Ovary (tissue), 9 donors: Measurements from ENCODE around the gene ANXA6. TPM values are rescaled to one million over a fixed set of nuclear protein-coding genes. Genes with fewer than 3 reads are reported as not detected.
A peak's percentile ranks its signal among the peaks of the same experiment; 100 is the strongest.

Experiments
- DNase-seq, 5 donors: peaks; one replicate each; pipeline ENCODE4 v3.0.0-alpha.2; 2019 to 2020
- H3K27ac ChIP-seq, 2 donors: fragments of 200-600 bp; one replicate each; pipeline versions ENCODE4 v1.5.1 to v1.8.0; 2019 to 2022
- H3K27me3 ChIP-seq: fragments of 200-600 bp; one replicate; pipeline ENCODE4 v1.8.0; 2022
- H3K36me3 ChIP-seq: fragments of 200-600 bp; sonication (generic); one replicate; pipeline ENCODE4 v1.5.1; 2019
- H3K4me1 ChIP-seq: one replicate; pipeline ENCODE4 v1.8.1; 2013; ENCODE audit warnings: mild to moderate bottlenecking, moderate library complexity; ENCODE audit not compliant: insufficient read depth
- H3K4me3 ChIP-seq: fragments of 200-600 bp; sonication (generic); one replicate; pipeline ENCODE4 v1.5.1; 2017
- H3K9me3 ChIP-seq, 2 donors: fragments of 200-600 bp in 1 of 2; sonication (generic) in 1 of 2; one replicate each; pipeline versions ENCODE4 v1.5.1 to v1.8.1; 2013 to 2019; ENCODE audit warnings: mild to moderate bottlenecking in 1 of 2, moderate library complexity in 1 of 2
- EP300 ChIP-seq: sonication (generic); formaldehyde crosslinking; IDR thresholded peaks from one replicate; pipeline ENCODE4 v1.6.1; 2017; ENCODE audit warnings: antibody characterized with exemption
- POLR2A ChIP-seq: fragments of 450-650 bp; IDR thresholded peaks from one replicate; pipeline ENCODE4 v1.6.1; 2017; ENCODE audit warnings: antibody characterized with exemption, mild to moderate bottlenecking, moderate library complexity
- WGBS, 3 donors: extraction: QIAGEN DNeasy Blood & Tissue Kit in 1 of 3; methylation state at CpG; one replicate each; pipeline versions ENCODE4 v1.1.5 to v1.1.7; 2013 to 2017; 5-methylcytosine and 5-hydroxymethylcytosine counted together
- intact Hi-C, 4 donors: fragments of 100-400 bp; cut with DNase I; formaldehyde crosslinking; loops; one replicate each; pipeline versions ENCODE4 v1.11.0 to v1.15.1; 2022 to 2023
- polyA plus RNA-seq, 2 donors: library from polyadenylated mRNA; stranded (reverse); fragments of 200-250 nt in 1 of 2; fragments of 350-450 nt in 1 of 2; fragmentation: Illumina TruSeq in 1 of 2; extraction: RNeasy Lipid Tissue Mini Kit (QIAGEN cat#74804) in 1 of 2; gene quantifications; one replicate each; pipeline ENCODE4 v1.2.3, GENCODE V29; 2013 to 2014
- total RNA-seq, 7 donors: library from RNA; depleted of rRNA in 2 of 7; stranded (reverse); fragments of >200 nt in 2 of 7; fragmentation: NEBNext Ultra II Directional in 3 of 7; extraction: Animal tissue kit (Norgen Biotek cat#: 25700) in 3 of 7; gene quantifications; one replicate each; pipeline versions ENCODE4 v1.1.0 to v1.2.4, GENCODE V29; 2016 to 2023
- TF ChIP-seq, protein P1 (sequence below), 3 donors: fragments of 450-650 bp in 2 of 3; fragments of 200-600 bp in 1 of 3; IDR thresholded peaks; one replicate each; pipeline versions ENCODE4 v1.5.1 to v1.8.0; 2016 to 2022; ENCODE audit warnings: antibody characterized with exemption in 3 of 3, mild to moderate bottlenecking in 1 of 3
- donor health status: DM: no; HTN: no; CAD: no; lungs with moderate emphysema.
- donor health status: DM: no; HTN: no; CAD: no.
- donor health status: Bipolar disorder and iron deficiency.
- donor health status: DM: yes; HTN: yes; CAD: no.
- donor health status: DM: no; HTN: no; CAD: no.
- donor health status: DM: yes; HTN: yes; CAD: no.

Gene ANXA6
- total and polyA plus RNA-seq, 9 donors, result 117 to 541 (median 225) TPM

DNA sequence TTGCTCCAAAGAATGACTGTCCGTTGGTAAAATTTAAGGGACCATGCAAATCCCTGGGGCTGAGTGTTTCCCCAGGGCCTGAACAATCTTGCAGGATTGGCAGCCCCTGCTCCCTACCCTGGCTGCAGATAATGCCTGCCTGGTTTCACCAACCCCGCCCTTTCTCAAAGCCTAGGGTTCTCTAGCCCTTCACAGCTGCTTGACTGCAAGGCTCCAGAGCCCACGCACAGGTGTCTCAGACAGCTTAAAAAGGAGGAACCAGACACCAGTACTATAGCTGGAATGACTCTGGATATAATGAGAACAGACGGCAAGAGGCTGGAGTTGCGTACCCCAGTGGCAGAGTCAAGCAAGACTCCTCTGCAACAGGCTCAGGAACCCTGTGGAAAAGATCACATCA lies 51.5 kb downstream of the ANXA6 start:
- intact Hi-C loops, result loop anchor here in 3 of 4 donors (2.0 to 10.0 kb wide), 4 partner anchors 34 to 101 kb away; no protein-coding TSS in a partner anchor
- H3K27ac ChIP-seq, result no peak overlapping the region
- no peak for DNase-seq
- peaks cover 20% of the 10 kb centered on the region for H3K4me1 ChIP-seq
- H3K9me3 ChIP-seq, result no peaks in the 10 kb centered on the region
- WGBS, 3 donors, result 81 to 93% (median 82%) methylated on average over 5 of the region's 5 CpGs
- H3K27me3 ChIP-seq, result no peaks in the 10 kb centered on the region
- TF ChIP-seq EP300 (no peak), POLR2A (no peak)
- TF ChIP-seq, protein P1, sequence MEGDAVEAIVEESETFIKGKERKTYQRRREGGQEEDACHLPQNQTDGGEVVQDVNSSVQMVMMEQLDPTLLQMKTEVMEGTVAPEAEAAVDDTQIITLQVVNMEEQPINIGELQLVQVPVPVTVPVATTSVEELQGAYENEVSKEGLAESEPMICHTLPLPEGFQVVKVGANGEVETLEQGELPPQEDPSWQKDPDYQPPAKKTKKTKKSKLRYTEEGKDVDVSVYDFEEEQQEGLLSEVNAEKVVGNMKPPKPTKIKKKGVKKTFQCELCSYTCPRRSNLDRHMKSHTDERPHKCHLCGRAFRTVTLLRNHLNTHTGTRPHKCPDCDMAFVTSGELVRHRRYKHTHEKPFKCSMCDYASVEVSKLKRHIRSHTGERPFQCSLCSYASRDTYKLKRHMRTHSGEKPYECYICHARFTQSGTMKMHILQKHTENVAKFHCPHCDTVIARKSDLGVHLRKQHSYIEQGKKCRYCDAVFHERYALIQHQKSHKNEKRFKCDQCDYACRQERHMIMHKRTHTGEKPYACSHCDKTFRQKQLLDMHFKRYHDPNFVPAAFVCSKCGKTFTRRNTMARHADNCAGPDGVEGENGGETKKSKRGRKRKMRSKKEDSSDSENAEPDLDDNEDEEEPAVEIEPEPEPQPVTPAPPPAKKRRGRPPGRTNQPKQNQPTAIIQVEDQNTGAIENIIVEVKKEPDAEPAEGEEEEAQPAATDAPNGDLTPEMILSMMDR (IDR thresholded peaks at IDR 0.05), result no peak
- H3K4me3 ChIP-seq, result no peak overlapping the region
- H3K36me3 ChIP-seq, result no peaks in the 10 kb centered on the region

DNA sequence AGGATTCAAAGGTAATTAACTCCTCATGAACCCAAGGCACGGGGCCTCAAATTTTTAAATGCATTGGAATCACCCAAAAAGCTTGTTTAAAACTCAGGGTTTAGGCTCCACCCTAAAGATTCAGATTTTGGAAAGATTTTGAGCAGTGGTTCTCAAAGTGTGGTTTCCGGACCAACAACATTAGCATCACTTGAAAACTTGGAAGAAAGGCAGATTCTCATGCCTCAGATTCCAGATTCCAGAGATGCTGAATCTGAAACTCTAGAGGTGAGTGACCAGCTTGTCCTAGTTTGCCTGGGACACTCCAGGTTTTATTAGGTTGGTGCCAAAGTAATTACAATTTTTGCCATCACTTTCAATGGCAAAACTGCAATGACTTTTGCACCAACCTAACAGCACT lies 52.0 kb downstream of the ANXA6 start:
- Histone ChIP-seq H3K36me3 (no peaks in the 10 kb centered on the region), H3K9me3 (no peaks in the 10 kb centered on the region), H3K4me3 (no peak overlapping the region), H3K27ac (no peak overlapping the region), H3K27me3 (no peaks in the 10 kb centered on the region), H3K4me1 (peaks cover 20% of the 10 kb centered on the region)
- no peak for DNase-seq
- TF ChIP-seq EP300 (no peak), POLR2A (no peak)
- TF ChIP-seq, protein P1 (IDR thresholded peaks at IDR 0.05), result no peak
- WGBS, 3 donors, result 80 to 85% (median 84%) methylated on average over 2 of the region's 2 CpGs
- intact Hi-C loops, result loop anchor here in 3 of 4 donors (5.0 to 10.0 kb wide), 3 partner anchors 33 to 101 kb away; no protein-coding TSS in a partner anchor

DNA sequence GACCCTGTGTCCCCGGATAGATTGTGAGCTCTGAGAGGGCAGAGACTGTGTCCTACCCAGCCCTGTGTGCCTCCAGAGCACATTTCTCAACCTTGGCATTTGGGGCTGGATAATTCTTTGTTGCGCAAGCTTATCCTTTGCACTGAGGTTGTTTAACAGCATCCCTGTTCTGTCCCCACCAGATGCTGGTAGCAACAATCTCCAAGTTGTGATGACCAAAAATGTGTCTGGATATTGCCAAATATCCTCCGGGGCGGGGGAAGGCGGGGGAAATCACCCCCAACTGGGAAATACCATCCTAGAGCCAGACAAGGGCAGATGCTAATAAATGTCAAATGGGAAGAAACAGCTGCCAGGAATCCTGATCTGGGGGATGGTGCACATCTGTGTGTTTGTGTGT lies 52.8 kb downstream of the ANXA6 start:
- Histone ChIP-seq H3K4me3 (no peak overlapping the region), H3K9me3 (no peaks in the 10 kb centered on the region), H3K27me3 (no peaks in the 10 kb centered on the region), H3K27ac (peak overlapping the region; percentile 34 to 57), H3K4me1 (peaks cover 20% of the 10 kb centered on the region), H3K36me3 (no peaks in the 10 kb centered on the region)
- peak; percentile 65 to 83 (median 74) for DNase-seq
- 29 to 50% (median 43%) methylated on average over 5 of the region's 5 CpGs for WGBS, 3 donors
- intact Hi-C loops, result loop anchor here in 3 of 4 donors (5.0 to 10.0 kb wide), 4 partner anchors 32 to 100 kb away; no protein-coding TSS in a partner anchor
- TF ChIP-seq EP300 (no peak), POLR2A (no peak)
- TF ChIP-seq, protein P1 (IDR thresholded peaks at IDR 0.05), result no peak

DNA sequence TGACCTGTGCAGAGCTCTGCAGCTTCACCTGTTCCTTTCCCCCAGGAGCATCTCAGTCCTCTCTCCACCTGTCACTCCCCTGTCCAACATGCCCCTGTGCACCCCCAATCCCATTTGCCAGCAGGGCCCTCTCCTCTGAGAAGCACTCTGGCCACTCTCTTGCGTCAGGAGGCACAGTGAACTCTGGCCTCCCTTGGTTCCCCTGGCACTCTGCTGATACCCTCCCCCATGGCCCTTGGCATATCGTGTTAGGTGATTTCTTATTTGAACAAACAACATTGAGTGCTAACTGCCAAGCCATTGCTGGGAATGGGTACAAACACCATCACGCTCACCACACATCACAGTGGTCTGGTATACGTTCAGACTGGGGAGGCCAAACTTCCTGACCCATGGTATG lies 55.8 kb downstream of the ANXA6 start:
- Histone ChIP-seq H3K36me3 (no peaks in the 10 kb centered on the region), H3K27me3 (no peaks in the 10 kb centered on the region), H3K27ac (no peak overlapping the region), H3K4me1 (peaks cover 12% of the 10 kb centered on the region), H3K4me3 (no peak overlapping the region), H3K9me3 (no peaks in the 10 kb centered on the region)
- DNase-seq, result no peak
- TF ChIP-seq EP300 (no peak), POLR2A (no peak)
- TF ChIP-seq, protein P1 (IDR thresholded peaks at IDR 0.05), result no peak
- intact Hi-C loops, result loop anchor here in 2 of 4 donors (5.0 to 10.0 kb wide), 2 partner anchors 94 to 97 kb away; no protein-coding TSS in a partner anchor
- WGBS, 3 donors, result 80 to 92% (median 84%) methylated on average over 4 of the region's 4 CpGs
